Stimulated activated naive CD4-positive, alpha-beta T cell (primary cell): ENCODE measurements around the gene WNT9B.

Experiments
- DNase-seq, 6 experiments: peaks; one replicate each; lab custom pipeline; 2025; lab: John Stamatoyannopoulos, UW

WNT9B gene

GRCh38 chr17:46881015-46881414 is 29.6 kb downstream of the WNT9B start:
- DNase-seq = no peak

- no peak for DNase-seq
Measured at GRCh38 chr17:46882666-46883065, 31.3 kb downstream of the WNT9B start.

- DNase-seq = no peak
Measured at GRCh38 chr17:46883871-46884520, 32.6 kb downstream of the WNT9B start.

GRCh38 chr17:46884552-46884951 is 33.2 kb downstream of the WNT9B start:
- DNase-seq = no peak

GRCh38 chr17:46885415-46886309 is 34.3 kb downstream of the WNT9B start:
- DNase-seq = no peak

GRCh38 chr17:46886310-46886663 is 34.9 kb downstream of the WNT9B start:
- DNase-seq = no peak

GRCh38 chr17:46887717-46888116 is 36.3 kb downstream of the WNT9B start:
- DNase-seq = no peak

- DNase-seq = no peak
Measured at GRCh38 chr17:46888727-46889126, 37.3 kb downstream of the WNT9B start.

GRCh38 chr17:46889519-46889918 is 38.1 kb downstream of the WNT9B start:
- DNase-seq = no peak

- no peak for DNase-seq
Measured at GRCh38 chr17:46889992-46890564, 38.7 kb downstream of the WNT9B start.

- no peak for DNase-seq
Measured at GRCh38 chr17:46890638-46891037, 39.3 kb downstream of the WNT9B start.

GRCh38 chr17:46892192-46892703 is 40.9 kb downstream of the WNT9B start:
- no peak for DNase-seq

- no peak for DNase-seq
Measured at GRCh38 chr17:46894024-46894423, 42.6 kb downstream of the WNT9B start.

GRCh38 chr17:46894476-46895151 is 43.2 kb downstream of the WNT9B start:
- DNase-seq = no peak

GRCh38 chr17:46895171-46895570 is 43.8 kb downstream of the WNT9B start:
- no peak for DNase-seq

GRCh38 chr17:46896991-46897390 is 45.6 kb downstream of the WNT9B start:
- DNase-seq = no peak

- DNase-seq = no peak
Measured at GRCh38 chr17:46898364-46898763, 47.0 kb downstream of the WNT9B start.

- DNase-seq = no peak
Measured at GRCh38 chr17:46898860-46899259, 47.5 kb downstream of the WNT9B start.

- no peak for DNase-seq
Measured at GRCh38 chr17:46901291-46901690, 49.9 kb downstream of the WNT9B start.

- DNase-seq = no peak
Measured at GRCh38 chr17:46903762-46904672, 52.6 kb downstream of the WNT9B start.

GRCh38 chr17:46908068-46908737 is 56.8 kb downstream of the WNT9B start:
- DNase-seq = no peak
